ENCODE data around the gene ALK.

Gene ALK

GRCh38 chr2:29544917-29545316, 376.5 kb downstream of the ALK start:
- H3K4me3 ChIP-seq (ENCODE audit: low read depth in 1 of 2, low read length in 2 of 2): no peak overlapping the region
- H4K20me1 ChIP-seq (ENCODE audit: insufficient read depth, low read length): no peaks in the 10 kb centered on the region
- H3K36me3 ChIP-seq (ENCODE audit: insufficient read depth, low read length): no peaks in the 10 kb centered on the region
- H3K4me1 ChIP-seq (ENCODE audit: insufficient read depth, low read length): no peaks in the 10 kb centered on the region
- no peak for DNase-seq
- no peak overlapping the region for H2AFZ ChIP-seq (ENCODE audit: low read depth, low read length)
- H3K4me2 ChIP-seq (ENCODE audit: insufficient read depth, low read length): no peak overlapping the region
- H3K27ac ChIP-seq (ENCODE audit: low read length): no peak overlapping the region
- no peak for ATAC-seq (ENCODE audit: insufficient read depth, low read depth)
- no peak overlapping the region for H3K9ac ChIP-seq (ENCODE audit: low read depth, low read length)
- TF ChIP-seq EZH2 (IDR thresholded peaks at IDR 0.05; ENCODE audit: borderline replicate concordance, low read depth, low read length, severe bottlenecking) (no peak), CTCF (IDR thresholded peaks at IDR 0.05; ENCODE audit: borderline replicate concordance, extremely low read depth, low read length, poor library complexity, severe bottlenecking) (no peak)
- H3K27me3 ChIP-seq (ENCODE audit: insufficient read depth, low read length, poor library complexity): peaks cover 14% of the 10 kb centered on the region
- H3K79me2 ChIP-seq (ENCODE audit: insufficient read depth, low read length): no peaks in the 10 kb centered on the region
- no peaks in the 10 kb centered on the region for H3K9me3 ChIP-seq (ENCODE audit: insufficient read depth, low read length, severe bottlenecking)

- no peak overlapping the region for H3K27ac ChIP-seq (ENCODE audit: low read length)
- TF ChIP-seq CTCF (IDR thresholded peaks at IDR 0.05; ENCODE audit: borderline replicate concordance, extremely low read depth, low read length, poor library complexity, severe bottlenecking) (no peak), EZH2 (IDR thresholded peaks at IDR 0.05; ENCODE audit: borderline replicate concordance, low read depth, low read length, severe bottlenecking) (no peak)
These were observed 377.4 kb downstream of the ALK start for GRCh38 chr2:29544031-29544430.

GRCh38 chr2:29535188-29535587, 386.2 kb downstream of the ALK start:
- DNase-seq (no peak), ATAC-seq (ENCODE audit: insufficient read depth, low read depth) (no peak)
- H3K9ac ChIP-seq (ENCODE audit: low read depth, low read length): no peak overlapping the region
- TF ChIP-seq CTCF (IDR thresholded peaks at IDR 0.05; ENCODE audit: borderline replicate concordance, extremely low read depth, low read length, poor library complexity, severe bottlenecking) (no peak), EZH2 (IDR thresholded peaks at IDR 0.05; ENCODE audit: borderline replicate concordance, low read depth, low read length, severe bottlenecking) (no peak)
- peaks cover 29% of the 10 kb centered on the region for H3K27me3 ChIP-seq (ENCODE audit: insufficient read depth, low read length, poor library complexity)
- H2AFZ ChIP-seq (ENCODE audit: low read depth, low read length): no peak overlapping the region
- H3K4me2 ChIP-seq (ENCODE audit: insufficient read depth, low read length): no peak overlapping the region
- H3K36me3 ChIP-seq (ENCODE audit: insufficient read depth, low read length): no peaks in the 10 kb centered on the region
- H4K20me1 ChIP-seq (ENCODE audit: insufficient read depth, low read length): no peaks in the 10 kb centered on the region
- no peaks in the 10 kb centered on the region for H3K4me1 ChIP-seq (ENCODE audit: insufficient read depth, low read length)
- no peak overlapping the region for H3K27ac ChIP-seq (ENCODE audit: low read length)
- H3K9me3 ChIP-seq (ENCODE audit: insufficient read depth, low read length, severe bottlenecking): no peaks in the 10 kb centered on the region
- H3K4me3 ChIP-seq (ENCODE audit: low read depth in 1 of 2, low read length in 2 of 2): no peak overlapping the region
- H3K79me2 ChIP-seq (ENCODE audit: insufficient read depth, low read length): no peaks in the 10 kb centered on the region

More at GRCh38 chr2:29544031-29544430, 377.4 kb downstream of the ALK start:
- no peak overlapping the region for H3K9ac ChIP-seq (ENCODE audit: low read depth, low read length)
- H4K20me1 ChIP-seq (ENCODE audit: insufficient read depth, low read length): no peaks in the 10 kb centered on the region
- H3K9me3 ChIP-seq (ENCODE audit: insufficient read depth, low read length, severe bottlenecking): no peaks in the 10 kb centered on the region
- no peaks in the 10 kb centered on the region for H3K4me1 ChIP-seq (ENCODE audit: insufficient read depth, low read length)
- no peak overlapping the region for H3K4me2 ChIP-seq (ENCODE audit: insufficient read depth, low read length)
- H3K27me3 ChIP-seq (ENCODE audit: insufficient read depth, low read length, poor library complexity): peaks cover 16% of the 10 kb centered on the region
- ATAC-seq (ENCODE audit: insufficient read depth, low read depth) (no peak), DNase-seq (no peak)
- no peaks in the 10 kb centered on the region for H3K79me2 ChIP-seq (ENCODE audit: insufficient read depth, low read length)
- no peak overlapping the region for H2AFZ ChIP-seq (ENCODE audit: low read depth, low read length)
- no peaks in the 10 kb centered on the region for H3K36me3 ChIP-seq (ENCODE audit: insufficient read depth, low read length)
- no peak overlapping the region for H3K4me3 ChIP-seq (ENCODE audit: low read depth in 1 of 2, low read length in 2 of 2)

- Histone ChIP-seq H3K27ac (ENCODE audit: low read length) (no peak overlapping the region), H3K4me1 (ENCODE audit: insufficient read depth, low read length) (no peaks in the 10 kb centered on the region), H3K4me3 (ENCODE audit: low read depth in 1 of 2, low read length in 2 of 2) (no peak overlapping the region), H3K9me3 (ENCODE audit: insufficient read depth, low read length, severe bottlenecking) (no peaks in the 10 kb centered on the region), H3K36me3 (ENCODE audit: insufficient read depth, low read length) (no peaks in the 10 kb centered on the region), H3K4me2 (ENCODE audit: insufficient read depth, low read length) (no peak overlapping the region), H4K20me1 (ENCODE audit: insufficient read depth, low read length) (0 out of 2 replicates have a peak, but pooled peaks cover 4% of the 10 kb centered on the region), H3K9ac (ENCODE audit: low read depth, low read length) (no peak overlapping the region), H3K79me2 (ENCODE audit: insufficient read depth, low read length) (no peaks in the 10 kb centered on the region), H3K27me3 (ENCODE audit: insufficient read depth, low read length, poor library complexity) (peaks cover 32% of the 10 kb centered on the region), H2AFZ (ENCODE audit: low read depth, low read length) (no peak overlapping the region)
- ATAC-seq (ENCODE audit: insufficient read depth, low read depth) (no peak), DNase-seq (no peak)
- TF ChIP-seq CTCF (IDR thresholded peaks at IDR 0.05; ENCODE audit: borderline replicate concordance, extremely low read depth, low read length, poor library complexity, severe bottlenecking) (no peak), EZH2 (IDR thresholded peaks at IDR 0.05; ENCODE audit: borderline replicate concordance, low read depth, low read length, severe bottlenecking) (no peak)
These were observed 388.9 kb downstream of the ALK start for GRCh38 chr2:29532436-29532835.

Data from DND-41 (cell line).